Medulla oblongata (tissue), 1 donor: ENCODE results near the gene CTAG2.
"Not testable (repeated sequence)": the region's sequence is repeated elsewhere in the genome, so short reads cannot be mapped to it uniquely, and the experiment has no call there.

Experiments
- DNase-seq: peaks from one replicate; pipeline ENCODE4 v3.0.0-alpha.2; 2015; ENCODE audit errors: extremely low spot score

Gene CTAG2

DNA sequence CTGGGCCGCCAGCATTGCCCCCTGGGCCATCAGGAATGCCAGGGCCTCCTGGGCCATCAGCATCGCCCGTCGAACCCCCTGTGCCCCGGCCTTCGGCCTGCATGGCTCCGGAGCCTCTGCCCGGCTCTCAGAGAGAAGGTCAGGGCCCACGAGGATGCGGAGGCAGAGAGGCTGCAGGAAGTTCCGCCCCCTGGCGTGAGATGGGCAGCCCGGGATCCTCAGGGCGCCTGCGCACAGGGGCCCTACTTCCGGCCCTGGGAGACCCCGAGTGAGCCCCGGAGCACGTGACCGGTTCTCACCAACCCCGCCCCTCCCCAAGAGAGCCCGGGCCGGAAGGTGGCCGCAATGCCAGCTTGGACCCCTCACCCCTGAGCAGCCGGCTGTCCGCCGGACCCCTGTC, at the start of gene CTAG2:
Gene CTAG2 (minus strand): TSS at position 167 of the 400 bp plus-strand sequence. CDS start 64 bp downstream, at position 103.
- not testable (repeated sequence) for DNase-seq

DNA sequence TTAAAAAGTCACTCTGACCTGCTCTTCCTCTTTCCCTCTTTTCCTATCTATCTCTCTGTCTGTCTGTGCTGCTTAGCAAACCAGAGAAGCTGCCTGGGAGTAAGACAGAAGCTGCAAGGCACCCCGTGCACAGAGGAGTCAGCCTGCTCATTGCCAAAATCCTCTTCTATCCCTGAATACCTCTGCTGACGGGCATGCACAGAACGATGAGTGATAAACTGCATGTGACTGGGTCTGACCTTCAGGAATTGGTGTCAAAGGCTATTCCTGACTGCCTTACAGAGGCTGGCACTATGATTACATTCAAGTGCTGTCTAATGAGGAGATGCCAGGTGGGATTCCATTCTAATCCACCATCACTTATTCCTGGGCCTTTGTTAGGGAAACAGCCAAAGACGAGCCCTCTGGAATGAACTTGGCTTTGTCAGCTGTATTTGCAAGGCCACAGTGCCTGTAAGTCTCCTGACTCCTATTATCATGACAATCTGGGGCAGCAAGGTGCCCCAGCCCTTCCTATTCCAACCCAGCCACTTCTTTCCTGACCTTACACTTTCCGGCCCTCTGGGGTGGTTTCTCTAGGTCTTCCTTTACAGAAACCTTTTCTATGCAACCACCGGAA, 45.4 kb upstream of the CTAG2 start:
- no peak for DNase-seq

DNA sequence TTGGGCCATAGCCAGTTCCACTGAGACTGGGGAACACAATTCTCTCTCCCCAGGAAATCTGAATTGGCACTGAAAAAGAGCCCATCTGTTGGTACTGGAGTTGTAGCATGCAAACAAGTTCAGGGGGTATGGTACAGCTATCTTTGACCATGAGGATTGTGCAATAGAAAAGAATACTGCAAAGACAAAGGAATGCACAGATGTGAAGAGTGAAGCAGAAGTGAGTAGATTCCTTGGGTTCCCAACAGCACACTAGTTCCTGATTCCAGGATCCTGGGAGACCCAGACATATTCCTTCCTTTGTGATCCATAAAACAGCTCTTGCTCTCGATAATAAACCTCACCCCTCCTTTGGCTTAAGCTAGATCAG, 43.3 kb upstream of the CTAG2 start:
- DNase-seq, result no peak

DNA sequence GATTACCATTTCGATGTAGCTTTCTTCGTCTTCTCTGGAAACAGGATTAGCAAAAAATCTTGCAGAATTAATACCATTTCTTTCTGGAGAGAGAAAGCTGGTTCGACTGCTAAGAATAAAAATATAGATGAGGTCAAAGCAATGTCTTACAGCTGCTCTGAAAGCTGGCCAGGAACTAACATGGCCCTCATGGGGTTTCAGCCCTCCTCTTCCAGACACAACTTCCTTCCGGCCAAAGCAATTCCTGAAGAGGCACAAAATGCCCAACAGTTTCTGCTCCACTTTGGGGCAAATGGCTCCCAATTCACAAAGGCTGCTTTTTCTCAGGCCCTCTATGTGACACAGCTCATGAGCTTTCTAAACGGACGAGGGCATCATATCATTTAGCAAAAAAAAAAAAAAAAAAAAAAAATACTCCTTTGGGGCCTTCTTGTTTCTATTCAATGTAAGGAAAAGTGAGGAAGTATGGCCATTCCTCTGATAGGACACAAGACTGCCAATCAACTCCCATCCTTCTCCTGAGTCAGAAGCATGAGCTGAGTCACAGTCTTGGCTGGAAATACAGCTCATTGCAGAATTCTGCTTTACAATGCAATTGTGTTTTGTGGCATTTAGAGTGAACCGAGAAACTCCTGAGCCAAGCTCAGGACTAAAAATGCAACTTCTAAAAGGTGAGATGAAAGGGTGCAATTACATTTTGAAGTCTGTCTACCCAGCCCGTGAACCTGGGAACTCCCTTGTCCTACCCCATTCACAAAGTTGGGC, 42.7 kb upstream of the CTAG2 start:
- no peak for DNase-seq

GRCh38 chrX:154693394-154693793, 40.0 kb upstream of the CTAG2 start:
- DNase-seq, result no peak

DNA sequence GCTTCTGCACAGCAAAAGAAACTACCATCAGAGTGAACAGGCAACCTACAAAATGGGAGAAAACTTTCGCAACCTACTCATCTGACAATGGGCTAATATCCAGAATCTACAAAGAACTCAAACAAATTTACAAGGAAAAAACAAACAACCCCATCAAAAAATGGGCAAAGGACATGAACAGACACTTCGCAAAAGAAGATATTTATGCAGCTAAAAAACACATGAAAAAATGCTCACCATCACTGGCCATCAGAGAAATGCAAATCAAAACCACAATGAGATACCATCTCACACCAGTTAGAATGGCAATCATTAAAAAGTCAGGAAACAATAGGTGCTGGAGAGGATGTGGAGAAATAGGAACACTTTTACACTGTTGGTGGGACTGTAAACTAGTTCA, 37.1 kb upstream of the CTAG2 start:
- not testable (repeated sequence) for DNase-seq

DNA sequence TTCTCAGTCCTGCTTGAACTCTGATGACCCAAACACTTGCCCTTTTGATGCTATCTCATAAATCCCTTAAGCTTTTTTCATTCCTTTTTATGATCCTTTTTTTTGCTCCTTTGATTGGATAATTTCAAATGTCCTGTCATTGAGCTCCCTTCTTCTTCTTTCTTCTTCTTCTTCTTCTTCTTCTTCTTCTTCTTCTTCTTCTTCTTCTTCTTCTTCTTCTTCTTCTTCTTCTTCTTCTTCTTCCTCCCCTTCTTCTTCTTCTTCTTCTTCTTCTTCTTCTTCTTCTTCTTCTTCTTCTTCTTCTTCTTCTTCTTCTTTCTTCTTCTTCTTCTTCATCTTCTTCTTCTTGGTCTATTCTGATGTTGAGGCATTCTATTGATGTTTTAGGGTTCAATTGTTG, 18.7 kb upstream of the CTAG2 start:
- DNase-seq, result not testable (repeated sequence)

- DNase-seq, result not testable (repeated sequence)
These were observed 17.5 kb upstream of the CTAG2 start for GRCh38 chrX:154670848-154671247.

DNA sequence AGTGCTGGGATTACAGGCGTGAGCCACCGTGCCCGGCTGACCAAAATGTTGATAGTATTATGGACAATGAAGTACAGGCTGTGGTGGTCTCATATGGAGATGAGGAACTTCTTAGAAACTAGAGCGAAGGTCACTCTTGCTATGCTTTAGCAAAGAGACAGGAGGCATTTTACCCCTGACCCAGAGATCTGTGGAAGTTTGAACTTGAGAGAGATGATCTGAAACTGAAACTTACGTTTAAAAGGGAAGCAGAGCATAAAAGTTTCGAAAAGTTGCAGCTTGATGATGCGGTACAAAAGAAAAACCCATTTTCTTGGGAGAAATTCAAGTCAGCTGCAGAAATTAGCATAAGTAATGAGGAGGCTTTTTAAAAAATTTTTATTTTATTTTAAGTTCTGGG, 8.5 kb upstream of the CTAG2 start:
- peak; percentile 14 for DNase-seq

DNA sequence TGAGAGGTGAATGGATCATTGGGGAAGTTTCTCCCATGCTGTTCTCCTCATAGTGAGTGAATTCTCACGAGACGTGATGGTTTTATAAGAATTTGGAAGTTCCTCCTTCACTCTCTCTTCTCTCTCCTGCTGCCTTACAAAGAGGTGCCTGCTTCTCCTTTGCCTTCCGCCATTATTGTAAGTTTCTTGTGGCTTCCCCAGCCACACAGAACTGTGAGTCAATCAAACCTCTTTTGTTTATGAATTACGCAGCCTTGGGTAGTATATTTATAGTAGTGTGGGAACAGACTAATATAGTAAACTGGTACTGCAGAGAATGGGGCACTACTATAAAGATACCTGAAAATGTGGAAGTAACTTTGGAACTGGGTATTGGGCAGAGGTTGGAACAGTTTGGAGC, 7.8 kb upstream of the CTAG2 start:
- DNase-seq, result no peak

- no peak for DNase-seq
These were observed 7.2 kb upstream of the CTAG2 start for GRCh38 chrX:154660541-154660940.

GRCh38 chrX:154658957-154659356, 5.6 kb upstream of the CTAG2 start:
- DNase-seq, result no peak

GRCh38 chrX:154658187-154658586, 4.8 kb upstream of the CTAG2 start:
- no peak for DNase-seq

- DNase-seq, result no peak
These were observed 3.9 kb upstream of the CTAG2 start for GRCh38 chrX:154657226-154657805.

DNA sequence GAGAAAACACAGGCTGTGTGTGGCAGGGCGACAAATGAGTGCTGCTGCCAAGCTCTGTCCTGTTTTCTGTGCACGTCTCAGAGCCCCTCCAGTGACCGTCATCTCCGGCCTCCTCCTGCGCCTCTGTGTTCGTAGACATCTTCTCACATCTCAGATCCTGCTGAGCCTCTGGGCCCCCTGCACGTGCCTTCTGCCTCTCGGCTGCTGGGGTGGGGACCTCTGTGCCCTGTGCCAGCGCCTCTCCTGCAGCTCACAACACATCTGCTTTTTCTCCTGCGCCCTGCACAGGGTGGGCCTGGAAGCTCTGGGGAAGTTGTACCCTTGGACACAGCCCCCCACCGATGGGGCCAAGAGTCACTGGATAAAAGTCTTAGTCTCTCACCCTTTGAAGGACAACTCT, 2.4 kb upstream of the CTAG2 start:
- DNase-seq, result no peak

DNA sequence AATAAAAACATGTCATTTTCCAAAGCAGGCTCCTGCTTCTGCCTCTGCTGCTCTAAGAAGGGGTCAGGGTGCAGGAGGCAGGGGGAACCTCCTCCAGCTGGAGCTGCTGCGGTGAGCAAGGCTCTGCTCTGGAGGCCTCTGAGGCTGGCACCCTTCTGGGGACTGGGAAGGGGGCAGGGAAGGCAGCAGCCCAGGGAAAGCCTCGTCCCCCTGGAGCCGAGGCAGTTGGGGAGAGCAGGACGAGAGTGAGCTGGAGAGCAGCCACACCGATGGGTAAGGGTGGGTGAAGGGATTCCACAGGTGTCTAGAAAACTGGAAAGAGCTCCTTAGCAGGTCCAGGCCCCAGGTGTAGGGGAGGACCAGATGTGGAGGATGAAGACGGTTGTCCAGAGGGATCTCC, 2.0 kb upstream of the CTAG2 start:
- no peak for DNase-seq

GRCh38 chrX:154654925-154655324, 1.5 kb upstream of the CTAG2 start:
- DNase-seq, result no peak

DNA sequence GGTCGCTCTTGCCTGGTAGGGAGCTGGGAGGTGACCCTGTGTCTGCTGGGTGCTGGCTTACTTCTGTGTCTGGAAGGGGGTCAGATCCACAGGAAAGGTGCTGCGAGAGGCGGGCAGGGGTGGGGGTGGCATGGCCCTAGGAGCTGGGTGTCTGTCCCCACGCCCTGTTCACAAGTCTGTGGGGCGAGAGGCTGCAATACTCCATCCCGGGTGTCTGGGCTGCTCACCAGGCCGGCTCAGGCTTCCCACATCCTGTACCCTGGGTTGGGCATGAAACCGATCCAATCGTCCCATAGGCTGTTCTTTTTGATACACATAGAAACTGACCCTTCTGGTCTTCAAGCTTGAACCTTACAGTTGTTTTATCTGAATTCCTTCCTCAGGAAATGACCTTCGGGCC, 993 bp upstream of the CTAG2 start:
- no peak for DNase-seq

DNA sequence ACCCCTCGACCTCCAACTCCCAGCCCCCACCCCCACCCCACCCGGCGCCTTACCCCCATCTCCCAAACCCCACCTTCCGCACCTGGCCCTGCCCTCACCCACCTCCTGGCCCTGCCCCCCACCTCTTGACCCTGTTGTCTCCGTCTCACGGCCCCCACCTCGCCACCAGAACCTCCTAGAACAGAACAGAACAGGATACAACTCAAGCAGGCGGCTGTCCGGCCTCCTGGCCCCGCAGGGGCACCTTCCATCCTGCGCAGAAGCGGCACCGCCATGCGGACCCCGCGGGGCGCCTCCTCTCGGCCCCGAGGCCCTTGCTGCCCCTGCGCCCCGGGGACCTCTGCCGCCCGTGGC, 354 bp downstream of the CTAG2 start:
- no peak for DNase-seq

- DNase-seq, result no peak
These were observed 900 bp downstream of the CTAG2 start for GRCh38 chrX:154652311-154653047.

DNA sequence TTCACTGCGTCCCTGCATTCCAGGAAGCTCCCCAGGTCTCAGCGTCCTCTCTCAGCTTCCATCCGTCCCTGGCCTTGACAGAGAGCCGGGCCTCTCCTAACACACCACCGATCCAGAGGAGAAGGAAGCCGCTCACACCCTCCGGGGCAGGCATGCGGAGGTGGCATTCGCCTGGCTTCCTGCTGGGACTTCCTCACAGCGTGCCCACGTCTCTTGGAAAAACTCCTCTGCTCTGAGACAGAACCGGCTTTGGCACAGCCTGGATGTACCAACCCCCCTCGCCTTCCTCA, 3.2 kb downstream of the CTAG2 start:
- no peak for DNase-seq

DNA sequence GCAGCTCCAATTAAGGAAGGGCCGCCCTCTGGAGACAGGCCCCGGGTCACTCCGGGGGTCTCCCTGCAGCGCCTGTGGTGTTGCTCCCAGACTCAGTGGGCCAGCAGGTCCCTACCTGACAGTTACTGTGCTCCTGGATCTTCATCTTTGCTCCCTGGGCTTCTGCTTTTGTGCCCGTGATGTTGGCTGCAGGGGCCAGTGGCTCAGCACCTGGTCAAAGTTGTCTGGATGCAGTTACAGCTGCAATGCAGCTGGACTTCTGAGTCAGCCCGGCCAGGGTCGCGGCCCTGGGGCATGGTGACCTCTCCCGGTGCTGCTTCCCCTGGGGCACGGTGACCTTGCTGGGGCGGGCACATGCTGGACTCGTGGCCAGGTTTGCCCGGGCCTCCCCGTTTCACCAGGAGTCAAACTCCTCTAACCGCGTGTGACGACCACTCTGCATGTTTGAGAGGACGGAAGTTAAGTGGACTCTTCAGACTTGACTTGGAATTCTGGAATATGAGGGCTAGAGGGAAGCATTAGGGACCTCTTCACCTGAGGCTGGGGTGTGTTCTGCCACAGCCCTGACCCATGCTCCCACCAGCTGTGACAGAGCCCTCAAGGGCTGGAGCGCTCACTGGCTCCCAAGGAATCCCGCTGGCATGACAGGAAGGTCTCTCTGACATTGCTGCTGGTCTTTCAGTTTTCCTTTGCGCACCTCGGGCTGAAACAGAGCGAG, 3.7 kb downstream of the CTAG2 start:
- DNase-seq, result no peak
